ENCODE measurements around the gene GPR42.
"Not testable (repeated sequence)": the region's sequence is repeated elsewhere in the genome, so short reads cannot be mapped to it uniquely, and the experiment has no call there.

DNA sequence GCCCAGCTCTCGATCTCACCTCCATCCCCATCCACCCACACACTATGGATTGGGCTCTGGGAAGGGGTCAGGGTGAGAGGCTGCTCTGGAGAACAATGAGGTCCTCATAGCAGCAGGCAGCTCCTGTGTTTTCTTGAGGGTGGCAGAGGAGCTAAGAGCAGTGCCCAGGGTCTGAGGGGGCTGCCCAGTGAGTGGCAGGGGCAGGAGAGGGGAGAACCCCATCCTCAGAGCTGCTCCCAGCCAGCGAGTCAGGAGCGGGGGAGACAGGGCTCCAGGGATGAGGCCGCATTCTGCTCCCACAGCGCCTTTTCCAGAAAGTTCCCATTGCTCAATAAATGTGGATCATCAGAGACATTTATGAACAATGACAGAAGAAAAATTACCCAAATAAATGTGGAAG, 10.8 kb upstream of the GPR42 start:
- not testable (repeated sequence) for TF ChIP-seq CTCF (IDR thresholded peaks at IDR 0.05 in 2 of 3, conservative IDR thresholded peaks at IDR 0.05 in 1 of 3; ENCODE audit: control insufficient read depth in 2 of 3, extremely low read depth in 1 of 3, insufficient read depth in 1 of 3, low read depth in 3 of 3, low read length in 3 of 3); SPI1 (IDR thresholded peaks at IDR 0.05; ENCODE audit: borderline replicate concordance, insufficient read depth, low read depth, low read length); EZH2 (IDR thresholded peaks at IDR 0.05; ENCODE audit: borderline replicate concordance, control insufficient read depth, low read depth, low read length); TCF12 (IDR thresholded peaks at IDR 0.05; ENCODE audit: low read depth, low read length); SMC3 (IDR thresholded peaks at IDR 0.05; ENCODE audit: borderline replicate concordance, low read length)

All from GM12878 (cell line).